ENCODE data around the gene IL25. TPM values are rescaled to one million over a fixed set of nuclear protein-coding genes. Genes with fewer than 3 reads are reported as not detected.

IL25 gene
- total RNA-seq, 1 donor from 2014 or later, result not detected

DNA sequence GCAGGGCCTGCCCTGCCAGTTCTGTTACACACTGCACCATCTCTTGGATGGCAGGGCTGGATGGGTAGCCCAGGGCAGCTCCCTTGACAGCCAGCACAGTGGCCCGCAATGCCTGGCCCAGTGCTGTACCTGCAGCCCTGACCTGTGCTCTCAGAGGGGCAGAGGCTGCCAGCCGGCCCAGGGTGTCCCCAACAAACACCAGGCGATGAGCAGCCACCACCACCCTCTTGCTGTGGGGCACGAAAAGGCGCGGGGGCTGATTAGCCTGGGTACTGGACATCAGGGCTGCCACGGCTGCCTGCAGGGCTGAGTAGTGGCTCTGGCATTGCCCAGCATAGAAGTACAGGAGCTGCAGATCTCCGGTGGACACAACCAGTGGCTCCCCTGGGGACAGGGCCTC is 15.3 kb upstream of the IL25 start:
- no peaks in the 10 kb centered on the region for H3K9me3 Mint-ChIP-seq
- H3K36me3 Mint-ChIP-seq (ENCODE audit: low read depth), result peaks cover 7% of the 10 kb centered on the region
- DNase-seq (ENCODE audit: low read depth, low spot score), result no peak
- no peak overlapping the region for H3K27ac Mint-ChIP-seq (ENCODE audit: unreplicated experiment)
- peaks cover 17% of the 10 kb centered on the region for H3K27me3 Mint-ChIP-seq (ENCODE audit: low read depth)
- no peak overlapping the region for H3K4me3 Mint-ChIP-seq
- no peak for TF ChIP-seq CTCF (conservative IDR thresholded peaks at IDR 0.05)
- H3K4me1 Mint-ChIP-seq, result peaks cover 35% of the 10 kb centered on the region

GRCh38 chr14:23358042-23358441 is 14.6 kb upstream of the IL25 start:
- no peaks in the 10 kb centered on the region for H3K9me3 Mint-ChIP-seq
- no peak overlapping the region for H3K27ac Mint-ChIP-seq (ENCODE audit: unreplicated experiment)
- peaks cover 35% of the 10 kb centered on the region for H3K4me1 Mint-ChIP-seq
- no peak for TF ChIP-seq CTCF (conservative IDR thresholded peaks at IDR 0.05)
- peaks cover 8% of the 10 kb centered on the region for H3K36me3 Mint-ChIP-seq (ENCODE audit: low read depth)
- no peak for DNase-seq (ENCODE audit: low read depth, low spot score)
- peak overlapping the region; percentile 37 for H3K4me3 Mint-ChIP-seq
- peaks cover 13% of the 10 kb centered on the region for H3K27me3 Mint-ChIP-seq (ENCODE audit: low read depth)

GRCh38 chr14:23358553-23359166 is 13.9 kb upstream of the IL25 start:
- H3K4me3 Mint-ChIP-seq, result peak overlapping the region; percentile 37
- H3K9me3 Mint-ChIP-seq, result no peaks in the 10 kb centered on the region
- no peak for TF ChIP-seq CTCF (conservative IDR thresholded peaks at IDR 0.05)
- H3K27me3 Mint-ChIP-seq (ENCODE audit: low read depth), result peaks cover 8% of the 10 kb centered on the region
- H3K27ac Mint-ChIP-seq (ENCODE audit: unreplicated experiment), result no peak overlapping the region
- peaks cover 31% of the 10 kb centered on the region for H3K4me1 Mint-ChIP-seq
- no peak for DNase-seq (ENCODE audit: low read depth, low spot score)
- H3K36me3 Mint-ChIP-seq (ENCODE audit: low read depth), result peaks cover 10% of the 10 kb centered on the region

GRCh38 chr14:23359167-23359626 is 13.4 kb upstream of the IL25 start:
- no peak for TF ChIP-seq CTCF (conservative IDR thresholded peaks at IDR 0.05)
- H3K4me3 Mint-ChIP-seq, result no peak overlapping the region
- peaks cover 30% of the 10 kb centered on the region for H3K4me1 Mint-ChIP-seq
- DNase-seq (ENCODE audit: low read depth, low spot score), result no peak
- no peaks in the 10 kb centered on the region for H3K9me3 Mint-ChIP-seq
- peaks cover 10% of the 10 kb centered on the region for H3K36me3 Mint-ChIP-seq (ENCODE audit: low read depth)
- no peak overlapping the region for H3K27ac Mint-ChIP-seq (ENCODE audit: unreplicated experiment)
- H3K27me3 Mint-ChIP-seq (ENCODE audit: low read depth), result peaks cover 2% of the 10 kb centered on the region

DNA sequence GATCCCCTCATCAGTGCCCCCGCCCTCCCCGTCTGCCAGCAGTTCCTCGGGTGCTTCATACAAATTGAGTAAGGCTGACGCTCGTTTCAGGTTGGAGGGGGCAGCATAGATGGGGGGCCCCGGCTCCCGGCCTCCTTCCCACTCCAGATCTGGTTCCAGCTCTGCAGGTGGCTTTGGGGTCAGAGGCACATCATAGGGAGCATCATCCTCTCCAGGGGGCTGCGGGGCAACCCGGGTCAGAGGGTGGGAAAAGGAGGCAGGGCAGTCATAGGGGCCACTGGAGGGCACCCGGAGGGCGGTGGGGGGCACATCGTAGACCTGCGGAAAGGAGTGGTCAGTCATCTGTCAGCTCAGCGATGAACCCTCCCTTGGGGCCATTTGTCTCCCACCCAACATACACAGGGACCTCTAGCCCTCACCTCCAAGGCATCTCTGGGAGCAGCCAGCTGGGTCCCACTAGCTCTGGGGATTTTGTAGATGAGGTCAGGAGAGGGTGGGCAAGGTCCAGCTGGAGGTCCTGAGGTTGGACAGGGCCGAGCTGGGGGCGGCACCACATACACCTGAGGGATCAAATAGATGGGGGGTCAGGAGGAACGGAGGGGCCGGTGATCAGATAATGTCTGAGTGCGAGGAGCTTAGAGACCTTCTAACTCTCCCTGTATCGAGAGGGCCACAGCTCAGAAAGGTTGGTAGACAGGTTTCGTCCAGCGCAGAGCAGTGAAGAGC is 12.7 kb upstream of the IL25 start:
- H3K36me3 Mint-ChIP-seq (ENCODE audit: low read depth), result peaks cover 13% of the 10 kb centered on the region
- TF ChIP-seq CTCF (conservative IDR thresholded peaks at IDR 0.05), result no peak

More for the DNA sequence above, 12.7 kb upstream of the IL25 start:
- no peaks in the 10 kb centered on the region for H3K9me3 Mint-ChIP-seq
- H3K27ac Mint-ChIP-seq (ENCODE audit: unreplicated experiment), result no peak overlapping the region
- H3K4me3 Mint-ChIP-seq, result peak overlapping the region; percentile 66
- no peak for DNase-seq (ENCODE audit: low read depth, low spot score)
- H3K27me3 Mint-ChIP-seq (ENCODE audit: low read depth), result peaks cover 2% of the 10 kb centered on the region
- H3K4me1 Mint-ChIP-seq, result peaks cover 33% of the 10 kb centered on the region
